ENCODE results near the gene TRIO. TPM values are rescaled to one million over a fixed set of nuclear protein-coding genes. Genes with fewer than 3 reads are reported as not detected.
"Not testable (repeated sequence)": the region's sequence is repeated elsewhere in the genome, so short reads cannot be mapped to it uniquely, and the experiment has no call there.

Gene TRIO
- polyA plus RNA-seq, 12 donors = 152 to 272 (median 172) TPM; not detected in 1

DNA sequence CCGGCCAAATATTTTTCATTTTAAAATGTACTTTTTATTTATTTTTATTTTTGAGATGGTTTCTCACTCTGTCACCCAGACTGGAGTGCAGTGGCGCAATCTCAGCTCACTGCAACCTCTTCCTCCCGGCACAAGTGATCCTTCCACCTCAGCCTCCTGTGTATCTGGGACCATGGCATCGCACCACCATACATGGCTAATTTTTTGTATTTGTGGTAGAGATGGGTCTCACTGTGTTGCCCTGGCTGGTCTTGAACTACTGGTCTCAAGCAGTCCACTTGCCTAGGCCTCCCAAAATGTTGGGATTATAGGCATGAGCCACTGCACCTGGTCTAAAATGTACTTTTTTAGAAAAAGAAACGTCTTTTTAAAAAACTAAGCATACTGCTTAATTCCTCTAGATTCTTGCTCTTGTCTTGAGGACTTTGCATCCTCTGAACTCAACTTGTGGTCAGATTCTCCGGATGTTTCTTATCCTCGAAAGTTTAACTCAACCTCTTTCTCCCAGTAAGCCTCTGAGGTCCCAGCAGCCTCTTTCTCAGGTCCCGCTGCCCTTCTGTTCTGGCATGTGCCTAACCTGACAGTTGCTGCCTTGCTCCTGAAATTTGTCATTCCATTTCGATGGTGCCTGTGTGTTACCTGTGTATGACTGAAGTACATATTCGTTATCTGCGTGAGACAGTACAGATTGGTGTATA lies 63.0 kb downstream of the TRIO start:
- no peak for DNase-seq

GRCh38 chr5:14207428-14207827 lies 64.3 kb downstream of the TRIO start:
- not testable (repeated sequence) for DNase-seq

- no peak for DNase-seq
Observed at GRCh38 chr5:14208071-14209021, 65.2 kb downstream of the TRIO start.

DNA sequence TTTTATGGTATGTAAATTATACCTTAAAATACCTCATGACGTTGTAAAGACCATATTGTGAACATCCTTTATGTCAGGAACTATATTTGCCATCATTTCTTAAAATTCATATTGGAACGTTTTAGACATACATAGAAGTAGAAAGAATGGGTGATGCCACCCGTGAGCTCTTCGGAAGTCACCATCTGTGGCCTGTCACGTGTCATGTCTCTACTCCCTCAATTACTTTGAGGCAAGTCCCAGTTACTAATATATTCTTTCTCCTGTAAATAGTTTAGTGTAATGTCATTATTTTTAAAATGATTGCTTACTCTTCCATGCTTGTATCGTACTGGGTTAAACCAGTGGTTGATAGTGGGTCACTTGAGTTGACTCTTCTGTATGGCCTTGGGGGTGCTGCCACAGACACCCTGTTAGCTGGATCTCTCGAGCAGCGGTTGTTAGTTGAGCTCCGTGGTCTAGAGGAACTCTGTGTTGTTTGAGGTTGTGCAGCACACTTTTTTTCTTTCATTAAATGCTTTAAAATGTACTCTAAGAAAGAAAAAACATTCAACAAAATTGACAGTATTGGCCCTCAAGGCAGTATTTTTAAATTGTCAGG lies 66.2 kb downstream of the TRIO start:
- DNase-seq = no peak

DNA sequence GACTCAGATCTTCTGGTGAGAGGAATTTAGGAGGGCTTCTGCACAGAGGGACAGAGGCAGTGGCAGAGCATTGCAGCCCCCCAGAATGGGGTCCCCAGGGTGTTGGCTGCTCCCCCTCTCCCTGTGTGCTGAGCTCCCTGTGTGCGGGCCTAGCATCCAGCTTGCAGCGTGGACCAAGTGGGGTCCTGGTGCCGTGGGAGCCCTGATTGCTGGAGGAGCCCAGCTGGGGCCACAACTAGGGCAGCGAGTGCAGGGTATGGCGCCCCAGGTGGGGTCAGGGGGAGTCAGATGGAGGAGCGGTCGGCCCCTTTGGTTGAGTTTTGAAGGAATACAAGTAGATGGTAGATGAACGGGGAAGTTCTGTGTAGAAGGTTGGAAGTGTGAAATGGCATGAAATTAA lies 66.7 kb downstream of the TRIO start:
- no peak for DNase-seq

GRCh38 chr5:14210729-14211128 lies 67.6 kb downstream of the TRIO start:
- DNase-seq = no peak

DNA sequence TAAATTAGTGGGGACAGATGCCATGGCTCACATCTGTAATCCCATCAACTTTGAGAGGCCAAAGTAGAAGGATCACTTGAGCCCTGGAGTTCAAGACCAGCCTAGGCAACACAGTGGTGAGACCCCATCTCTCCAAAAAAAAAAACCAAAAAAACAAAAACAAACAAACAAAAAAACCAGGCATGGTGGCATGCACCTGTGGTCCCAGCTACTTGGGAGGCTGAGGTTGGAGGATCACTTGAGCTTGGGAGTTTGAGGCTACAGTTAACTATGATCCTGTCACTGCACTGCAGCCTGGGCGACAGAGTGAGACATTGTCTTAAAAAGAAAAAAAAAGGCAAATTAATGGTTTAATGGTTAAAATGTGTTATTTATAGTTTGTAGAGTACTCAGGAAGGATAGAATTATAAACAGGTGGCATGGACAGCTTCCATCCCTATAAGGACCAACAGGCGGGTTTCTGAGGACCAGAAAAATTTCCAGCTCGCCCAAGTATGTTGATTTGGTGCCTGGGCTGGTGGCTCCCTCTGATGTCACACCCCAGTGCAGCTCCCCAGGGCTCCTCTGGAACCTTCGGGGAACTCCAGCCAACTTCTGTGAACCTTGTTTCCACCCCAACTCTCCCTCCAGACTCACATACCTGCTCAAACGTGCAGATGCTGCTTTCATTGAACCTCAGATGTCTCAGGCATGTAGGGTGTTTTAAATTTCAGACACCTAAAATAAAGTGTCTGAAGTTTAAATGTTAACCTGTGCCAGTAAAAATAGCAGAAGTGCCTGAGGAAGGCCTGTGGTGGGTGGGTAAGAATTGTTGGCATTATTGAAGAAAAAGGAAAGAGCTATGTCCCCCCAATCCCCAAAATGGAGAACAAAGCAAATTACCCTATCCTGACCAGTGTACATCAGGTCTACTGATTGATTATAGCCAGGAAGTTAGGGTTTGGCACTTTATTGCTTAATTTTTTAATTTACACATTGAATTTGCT lies 69.0 kb downstream of the TRIO start:
- no peak for DNase-seq

DNA sequence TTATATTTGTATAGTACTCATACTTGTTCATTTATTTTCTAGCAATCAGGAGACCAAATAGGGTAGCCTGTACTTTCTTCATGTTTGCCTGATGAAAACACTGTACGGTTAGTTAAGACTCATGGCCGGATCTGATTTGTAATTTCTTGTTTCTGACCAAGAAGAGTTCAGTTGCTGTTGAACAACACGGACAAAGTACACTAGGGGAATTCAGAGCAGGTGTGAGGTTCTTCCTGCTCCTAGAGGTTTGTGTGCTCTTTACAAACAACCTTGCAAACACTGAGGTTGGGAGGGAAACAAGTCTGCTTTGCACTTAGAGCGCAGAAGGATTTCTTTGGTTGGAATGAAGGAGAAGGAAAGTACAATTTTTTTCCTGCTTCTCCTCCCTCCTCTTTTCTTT lies 69.7 kb downstream of the TRIO start:
- no peak for DNase-seq

GRCh38 chr5:14213253-14213652 lies 70.1 kb downstream of the TRIO start:
- no peak for DNase-seq

GRCh38 chr5:14213813-14214585 lies 70.9 kb downstream of the TRIO start:
- no peak for DNase-seq

DNA sequence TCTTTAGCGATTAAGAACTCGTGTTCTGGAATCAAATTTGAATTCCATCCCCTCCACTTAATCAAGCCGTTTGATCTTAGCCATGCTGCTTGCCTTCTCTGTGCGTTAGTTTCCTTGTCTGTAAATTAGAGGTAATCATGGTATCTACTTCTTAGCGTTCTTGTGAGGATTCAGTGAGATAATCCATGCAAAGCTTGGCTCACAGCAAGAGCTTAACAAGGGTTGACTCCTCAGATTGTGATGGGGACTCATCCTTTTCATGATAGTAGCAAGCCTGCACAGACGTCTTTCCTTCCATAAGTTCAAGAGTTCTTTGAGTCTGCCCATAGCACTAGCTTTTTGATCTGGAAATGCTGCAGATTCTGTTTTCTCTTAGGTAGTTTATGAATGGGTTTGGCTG lies 72.8 kb downstream of the TRIO start:
- no peak for DNase-seq

DNA sequence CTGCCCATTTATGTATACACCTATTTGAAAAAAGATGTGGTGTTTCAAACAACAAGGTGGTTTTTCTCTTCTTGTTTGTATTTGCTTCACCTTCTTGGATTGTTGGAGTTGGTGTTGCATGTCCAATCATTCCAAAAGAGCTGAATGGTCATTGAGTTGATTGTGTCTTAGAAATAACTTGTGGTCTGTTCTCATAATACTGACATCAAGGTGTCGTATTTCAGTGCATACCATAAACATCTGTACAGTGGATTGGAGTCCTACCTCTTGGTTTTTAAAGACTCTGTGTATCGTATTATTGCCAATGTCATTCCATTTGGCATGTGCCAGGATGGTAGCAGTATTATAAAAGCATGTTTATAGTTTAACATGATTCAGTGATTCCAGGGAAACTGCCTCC lies 73.2 kb downstream of the TRIO start:
- DNase-seq = no peak

- DNase-seq = no peak
Observed at GRCh38 chr5:14216902-14217301, 73.8 kb downstream of the TRIO start.

DNA sequence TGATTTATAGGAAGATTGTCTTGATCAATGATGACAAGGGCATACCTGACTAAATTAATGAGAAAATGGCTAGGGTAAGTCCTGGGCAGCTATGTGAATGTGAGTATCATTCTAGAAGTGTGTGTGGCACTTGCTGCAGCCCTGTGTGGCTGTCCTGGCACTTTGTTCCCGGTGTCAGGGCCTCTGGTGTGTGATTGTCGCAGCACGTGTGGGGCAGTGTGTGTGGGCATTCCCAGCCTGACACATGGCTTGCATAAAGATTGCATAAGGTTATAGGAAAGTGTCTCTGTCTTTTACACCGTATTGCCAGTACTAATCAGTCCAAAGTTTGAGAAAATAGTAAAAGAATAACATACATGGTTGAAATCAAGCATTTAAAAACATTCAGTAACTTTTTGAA lies 74.4 kb downstream of the TRIO start:
- no peak for DNase-seq

- DNase-seq = no peak
Observed at GRCh38 chr5:14218011-14218410, 74.9 kb downstream of the TRIO start.

DNA sequence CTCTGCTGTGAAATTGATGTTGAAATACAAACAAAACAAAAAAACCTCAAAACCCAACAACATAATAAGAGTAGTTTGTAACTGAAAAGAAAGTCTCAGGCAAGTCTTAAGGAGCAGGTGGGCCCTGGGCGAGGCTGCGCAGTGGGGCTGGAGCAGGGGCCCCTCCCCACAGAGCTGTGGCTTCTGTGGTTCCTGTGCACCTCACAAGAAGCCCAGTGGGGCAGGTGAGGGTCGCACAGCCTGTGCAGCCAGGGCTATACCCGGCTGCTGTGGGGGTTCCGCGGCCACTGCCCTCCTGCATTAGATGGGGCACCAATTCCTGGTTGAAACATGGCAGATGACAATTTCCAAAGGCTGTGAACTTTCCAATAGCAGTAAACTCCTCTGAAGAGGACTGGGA lies 75.3 kb downstream of the TRIO start:
- no peak for DNase-seq

DNA sequence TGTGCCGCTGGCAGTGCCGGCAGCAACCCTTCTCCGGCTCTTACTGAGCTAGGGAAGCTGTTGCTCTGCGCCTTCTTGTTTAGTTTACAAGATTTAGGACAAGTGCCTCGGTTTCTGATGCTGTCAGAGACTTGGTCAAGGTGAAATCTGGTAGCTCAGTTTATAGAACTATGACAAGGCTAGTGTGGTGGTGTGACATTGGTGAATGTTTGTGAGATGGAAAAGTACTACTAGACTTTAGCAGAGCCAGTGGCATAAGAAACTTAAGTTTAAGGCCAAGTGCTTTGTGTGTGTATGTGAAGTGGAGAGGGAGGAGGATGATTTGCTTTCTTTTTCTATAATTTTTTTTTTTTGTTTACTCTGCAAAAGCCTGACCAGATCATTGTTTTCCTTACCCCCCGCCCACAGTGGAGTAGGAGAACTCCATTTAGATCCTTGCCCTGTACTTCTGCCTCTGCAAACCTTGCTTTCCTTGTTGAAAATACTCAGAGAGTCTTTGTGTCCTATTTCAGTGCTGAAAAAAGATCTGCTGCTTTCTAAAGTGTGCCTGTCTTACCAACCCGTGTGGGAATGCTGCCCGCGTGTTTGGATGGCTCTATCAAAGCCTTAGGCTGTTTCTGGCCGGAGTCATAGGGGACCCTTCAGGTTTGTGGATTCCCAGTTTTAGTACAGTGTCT lies 75.9 kb downstream of the TRIO start:
- DNase-seq = no peak

DNA sequence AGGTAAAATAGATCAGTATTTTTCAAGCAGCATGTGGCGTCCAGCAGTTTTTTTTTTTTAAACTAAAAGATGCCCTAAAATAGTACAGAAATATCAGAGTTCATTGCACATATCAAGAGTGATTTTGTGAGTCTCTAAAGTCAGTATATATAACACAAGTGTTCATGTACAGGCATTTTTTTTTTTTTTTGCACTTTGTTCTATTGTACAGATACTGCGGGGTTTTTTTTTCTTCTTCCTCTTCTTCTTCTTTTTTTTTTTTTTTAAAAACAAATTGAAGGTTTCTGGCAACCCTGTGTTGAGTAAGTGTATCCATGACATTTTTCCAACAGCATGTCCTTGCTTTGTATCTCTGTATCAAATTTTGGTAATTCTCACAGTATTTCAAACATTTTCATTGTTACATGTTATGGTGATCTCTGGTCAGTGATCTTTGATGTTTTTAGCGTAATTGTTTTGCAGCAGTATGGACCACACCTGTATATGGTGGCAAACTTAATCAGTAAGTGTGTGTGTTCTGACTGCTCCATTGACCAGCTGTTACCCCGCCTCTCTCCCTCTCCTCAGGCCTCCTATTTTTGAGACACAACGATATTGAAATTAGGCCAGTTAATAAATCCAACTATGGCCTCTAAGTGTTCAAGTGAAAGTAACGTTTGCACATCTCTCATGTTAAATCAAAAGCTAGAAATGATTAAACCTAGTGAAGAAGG lies 76.8 kb downstream of the TRIO start:
- no peak for DNase-seq

DNA sequence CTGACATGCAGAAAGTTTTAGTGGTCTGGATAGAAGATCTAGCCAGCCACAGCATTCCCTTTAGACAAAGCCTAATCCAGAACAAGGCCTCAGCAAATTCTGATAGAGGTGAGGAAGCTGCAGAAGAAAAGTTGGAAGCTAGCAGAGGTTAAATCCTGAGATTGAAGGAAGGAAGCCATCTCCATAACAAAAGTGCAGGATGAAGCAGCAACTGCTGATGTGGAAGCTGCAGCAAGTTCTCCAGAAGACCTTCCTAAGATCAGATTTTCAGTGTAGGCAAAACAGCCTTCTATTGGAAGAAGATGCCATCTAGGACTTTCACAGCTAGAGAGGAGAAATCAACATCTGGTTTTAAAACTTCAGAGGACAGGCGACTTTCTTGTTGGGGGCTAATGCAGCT lies 77.5 kb downstream of the TRIO start:
- DNase-seq = no peak
